HEK293 (cell line): ENCODE results near the gene FA2H.
"Not testable (repeated sequence)": the region's sequence is repeated elsewhere in the genome, so short reads cannot be mapped to it uniquely, and the experiment has no call there.

Experiments used
- CTCF ChIA-PET: fragments of 350-600 bp; formaldehyde crosslinking; extraction: SDS; loops from one replicate; lab custom pipeline; 2021; ENCODE audit warnings: antibody characterized with exemption; lab: Yijun Ruan, JAX
- POLR2A ChIA-PET: fragments of 300-600 bp; formaldehyde crosslinking; extraction: SDS; loops from one replicate; lab custom pipeline; 2020; ENCODE audit warnings: antibody characterized with exemption, inconsistent platforms; lab: Yijun Ruan, JAX
- H3K27ac ChIP-seq: fragments of 200-500 bp; sonication (Bioruptor generic); 2 replicates; pipeline ENCODE4 v1.5.1; 2014; ENCODE audit warnings: low read depth, low read length, control low read depth, inconsistent platforms; ENCODE audit errors: extremely low read depth
- H3K36me3 ChIP-seq, 2 experiments: fragments of 200-500 bp in 1 of 2; sonication (Bioruptor generic) in 1 of 2; 1 replicate in 1 of 2; 2 replicates in 1 of 2; pipeline ENCODE4 v1.5.1; 2014 to 2017; ENCODE audit warnings: inconsistent platforms in 2 of 2, low read length in 2 of 2; ENCODE audit not compliant: control insufficient read depth in 2 of 2, insufficient read depth in 1 of 2
- H3K4me1 ChIP-seq: fragments of 200-500 bp; sonication (Bioruptor generic); 2 replicates; pipeline ENCODE4 v1.5.1; 2014; ENCODE audit warnings: mild to moderate bottlenecking, low read length, inconsistent platforms; ENCODE audit not compliant: control insufficient read depth, insufficient read depth
- H3K4me3 ChIP-seq: 2 replicates; pipeline ENCODE4 v1.5.1; 2011; ENCODE audit warnings: low read depth, mild to moderate bottlenecking, control low read depth, low read length, moderate library complexity
- H3K9me3 ChIP-seq: fragments of 200-500 bp; sonication (Bioruptor generic); 2 replicates; pipeline ENCODE4 v1.5.1; 2014; ENCODE audit warnings: low read depth, low read length, inconsistent platforms; ENCODE audit not compliant: control insufficient read depth, insufficient read depth
- AEBP2 ChIP-seq: fragments of 450-650 bp; formaldehyde crosslinking; IDR thresholded peaks from 2 replicates; pipeline ENCODE4 v1.5.1; 2016; ENCODE audit warnings: missing biosample characterization, missing genetic modification characterization, borderline replicate concordance
- HOXD13 ChIP-seq: sonication (generic); formaldehyde crosslinking; IDR thresholded peaks from 2 replicates; pipeline ENCODE4 v1.8.0; 2022; ENCODE audit warnings: missing genetic modification reagents, borderline replicate concordance
- REST ChIP-seq: fragments of 450-650 bp; formaldehyde crosslinking; IDR thresholded peaks from 2 replicates; pipeline ENCODE4 v1.5.1; 2016; ENCODE audit warnings: missing biosample characterization, missing genetic modification characterization
- WT1 ChIP-seq: fragments of 450-650 bp; formaldehyde crosslinking; IDR thresholded peaks from 2 replicates; pipeline ENCODE4 v1.5.1; 2016; ENCODE audit warnings: missing biosample characterization, missing genetic modification characterization
- ZFP3 ChIP-seq: fragments of 450-650 bp; formaldehyde crosslinking; IDR thresholded peaks from 2 replicates; pipeline ENCODE4 v1.5.1; 2016; ENCODE audit warnings: low read depth, missing biosample characterization, missing genetic modification characterization
- ZNF114 ChIP-seq: fragments of 450-650 bp; formaldehyde crosslinking; IDR thresholded peaks from 2 replicates; pipeline ENCODE4 v1.5.0; 2017; ENCODE audit warnings: missing biosample characterization, missing genetic modification characterization
- ZNF121 ChIP-seq: fragments of 450-650 bp; formaldehyde crosslinking; IDR thresholded peaks from 2 replicates; pipeline ENCODE4 v1.5.1; 2016; ENCODE audit warnings: missing biosample characterization, missing genetic modification characterization
- ZNF146 ChIP-seq: fragments of 450-650 bp; formaldehyde crosslinking; IDR thresholded peaks from 2 replicates; pipeline ENCODE4 v1.5.1; 2016; ENCODE audit warnings: missing biosample characterization, missing genetic modification characterization
- ZNF280D ChIP-seq: fragments of 450-650 bp; formaldehyde crosslinking; IDR thresholded peaks from 2 replicates; pipeline ENCODE4 v1.5.1; 2016; ENCODE audit warnings: missing biosample characterization, missing genetic modification characterization
- ZNF311 ChIP-seq: fragments of 450-650 bp; formaldehyde crosslinking; IDR thresholded peaks from 2 replicates; pipeline ENCODE4 v1.5.1; 2017; ENCODE audit warnings: missing biosample characterization, missing genetic modification characterization, borderline replicate concordance
- ZNF518A ChIP-seq: fragments of 450-650 bp; formaldehyde crosslinking; conservative IDR thresholded peaks from 2 replicates; pipeline ENCODE4 v1.5.1; 2016; ENCODE audit warnings: low read depth, missing biosample characterization, missing genetic modification characterization
- ZNF529 ChIP-seq: fragments of 450-650 bp; formaldehyde crosslinking; IDR thresholded peaks from 2 replicates; pipeline ENCODE4 v1.5.1; 2017; ENCODE audit warnings: missing genetic modification characterization, missing biosample characterization; ENCODE audit not compliant: insufficient replicate concordance
- ZNF544 ChIP-seq: fragments of 450-650 bp; formaldehyde crosslinking; IDR thresholded peaks from 2 replicates; pipeline ENCODE4 v1.5.0; 2017; ENCODE audit warnings: missing biosample characterization, missing genetic modification characterization
- ZNF776 ChIP-seq: fragments of 450-650 bp; formaldehyde crosslinking; IDR thresholded peaks from 2 replicates; pipeline ENCODE4 v1.5.0; 2017; ENCODE audit warnings: missing biosample characterization, missing genetic modification characterization, borderline replicate concordance
- ZNF785 ChIP-seq: fragments of 450-650 bp; formaldehyde crosslinking; IDR thresholded peaks from 2 replicates; pipeline ENCODE4 v1.5.1; 2016; ENCODE audit warnings: missing biosample characterization, missing genetic modification characterization
- ZSCAN4 ChIP-seq: fragments of 450-650 bp; formaldehyde crosslinking; IDR thresholded peaks from 2 replicates; pipeline ENCODE4 v1.5.1; 2017; ENCODE audit warnings: missing biosample characterization, missing genetic modification characterization

Gene FA2H

GRCh38 chr16:74792225-74792624, 17.6 kb upstream of the FA2H start:
- CTCF ChIA-PET: interaction anchor here (1.2 kb wide), 1 partner anchor 82 kb away, joined by 3 read pairs; no protein-coding TSS in a partner anchor
- H3K4me1 ChIP-seq: no peaks in the 10 kb centered on the region
- POLR2A ChIA-PET: no interaction called here
- TF ChIP-seq ZNF146 (tag by site-specific recombination): peak; percentile 59
- no peak for TF ChIP-seq ZNF518A (tag by site-specific recombination)
- H3K4me3 ChIP-seq: no peak overlapping the region
- H3K27ac ChIP-seq: no peak overlapping the region
- H3K36me3 ChIP-seq: no peaks in the 10 kb centered on the region
- H3K9me3 ChIP-seq: no peaks in the 10 kb centered on the region

- H3K27ac ChIP-seq, H3K36me3 ChIP-seq, H3K9me3 ChIP-seq, CTCF ChIA-PET, POLR2A ChIA-PET, H3K4me3 ChIP-seq, H3K4me1 ChIP-seq: not testable (repeated sequence)
Measured at GRCh38 chr16:74791749-74792148, 17.1 kb upstream of the FA2H start.

GRCh38 chr16:74788108-74788507, 13.5 kb upstream of the FA2H start:
- Histone ChIP-seq H3K4me3 (no peak overlapping the region), H3K9me3 (no peaks in the 10 kb centered on the region), H3K27ac (no peak overlapping the region), H3K36me3 (no peaks in the 10 kb centered on the region), H3K4me1 (no peaks in the 10 kb centered on the region)
- POLR2A ChIA-PET: no interaction called here
- CTCF ChIA-PET: interaction anchor here (1.1 kb wide), 1 partner anchor 25 kb away, joined by 5 read pairs; no protein-coding TSS in a partner anchor
- TF ChIP-seq ZSCAN4 (tag by site-specific recombination): no peak
- TF ChIP-seq ZNF785 (tag by site-specific recombination): no peak
- no peak for TF ChIP-seq WT1 (tag by site-specific recombination)
- TF ChIP-seq ZNF311 (tag by site-specific recombination): no peak
- TF ChIP-seq ZNF280D (tag by site-specific recombination): no peak
- TF ChIP-seq ZNF114 (tag by site-specific recombination): no peak
- TF ChIP-seq HOXD13 (CRISPR knock-in tag): no peak
- TF ChIP-seq ZNF529 (tag by site-specific recombination): no peak
- no peak for TF ChIP-seq ZFP3
- TF ChIP-seq ZNF544: no peak
- no peak for TF ChIP-seq ZNF776 (tag by site-specific recombination)
- no peak for TF ChIP-seq ZNF121 (tag by site-specific recombination)
- TF ChIP-seq AEBP2 (tag by site-specific recombination): no peak
- TF ChIP-seq REST (tag by site-specific recombination): no peak
